Measurements from ENCODE around the gene ACAD9.
"Not testable (repeated sequence)": the region's sequence is repeated elsewhere in the genome, so short reads cannot be mapped to it uniquely, and the experiment has no call there.

ACAD9 gene

GRCh38 chr3:128895843-128896697, 16.6 kb downstream of the ACAD9 start:
- no peak for DNase-seq (ENCODE audit: low read depth)

GRCh38 chr3:128902426-128902825, 23.0 kb downstream of the ACAD9 start:
- no peak for DNase-seq (ENCODE audit: low read depth)

- no peak for DNase-seq (ENCODE audit: low read depth)
These were observed 24.1 kb downstream of the ACAD9 start for GRCh38 chr3:128903501-128903900.

- DNase-seq (ENCODE audit: low read depth), result no peak
These were observed 26.8 kb downstream of the ACAD9 start for GRCh38 chr3:128906031-128906803.

GRCh38 chr3:128906804-128907525, 27.5 kb downstream of the ACAD9 start:
- no peak for DNase-seq (ENCODE audit: low read depth)

- DNase-seq (ENCODE audit: low read depth), result no peak
These were observed 28.5 kb downstream of the ACAD9 start for GRCh38 chr3:128907706-128908445.

- no peak for DNase-seq (ENCODE audit: low read depth)
These were observed 29.5 kb downstream of the ACAD9 start for GRCh38 chr3:128908951-128909350.

GRCh38 chr3:128910006-128910405, 30.6 kb downstream of the ACAD9 start:
- DNase-seq (ENCODE audit: low read depth), result no peak

- DNase-seq (ENCODE audit: low read depth), result no peak
These were observed 32.5 kb downstream of the ACAD9 start for GRCh38 chr3:128911911-128912310.

- DNase-seq (ENCODE audit: low read depth), result no peak
These were observed 35.7 kb downstream of the ACAD9 start for GRCh38 chr3:128914966-128915645.

GRCh38 chr3:128917291-128917690, 37.9 kb downstream of the ACAD9 start:
- DNase-seq (ENCODE audit: low read depth), result no peak

- no peak for DNase-seq (ENCODE audit: low read depth)
These were observed 40.6 kb downstream of the ACAD9 start for GRCh38 chr3:128919988-128920387.

GRCh38 chr3:128922804-128923459, 43.5 kb downstream of the ACAD9 start:
- DNase-seq (ENCODE audit: low read depth), result no peak

- no peak for DNase-seq (ENCODE audit: low read depth)
These were observed 44.2 kb downstream of the ACAD9 start for GRCh38 chr3:128923576-128923975.

GRCh38 chr3:128923986-128924385, 44.6 kb downstream of the ACAD9 start:
- DNase-seq (ENCODE audit: low read depth), result not testable (repeated sequence)

- DNase-seq (ENCODE audit: low read depth), result no peak
These were observed 49.9 kb downstream of the ACAD9 start for GRCh38 chr3:128929364-128929763.

GRCh38 chr3:128931046-128931445, 51.6 kb downstream of the ACAD9 start:
- DNase-seq (ENCODE audit: low read depth), result no peak

- DNase-seq (ENCODE audit: low read depth), result no peak
These were observed 53.2 kb downstream of the ACAD9 start for GRCh38 chr3:128932516-128933212.

GRCh38 chr3:128933213-128933921, 53.9 kb downstream of the ACAD9 start:
- DNase-seq (ENCODE audit: low read depth), result no peak

- DNase-seq (ENCODE audit: low read depth), result no peak
These were observed 54.5 kb downstream of the ACAD9 start for GRCh38 chr3:128933922-128934253.
